SH-SY5Y (cell line): Measurements from ENCODE around the gene ABI3.

ENCODE experiments used
- GATA2 ChIP-seq: IDR thresholded peaks from 2 replicates; pipeline ENCODE4 v1.6.1; 2011; ENCODE audit warnings: mild to moderate bottlenecking, low read depth, low read length
- GATA3 ChIP-seq: IDR thresholded peaks from 2 replicates; pipeline ENCODE4 v1.6.1; 2011; ENCODE audit warnings: low read depth, mild to moderate bottlenecking, low read length, moderate library complexity

GRCh38 chr17:49247944-49248343 is 37.4 kb downstream of the ABI3 start:
- TF ChIP-seq GATA3 (no peak), GATA2 (no peak)
